Neural progenitor cell (in vitro differentiated cells): ENCODE data around the gene TIMM23.

ENCODE experiments used
- CTCF ChIP-seq: fragments of 200-600 bp; sonication (generic); IDR thresholded peaks from 2 replicates; pipeline ENCODE4 v1.5.1; 2017; ENCODE audit warnings: antibody characterized with exemption, mild to moderate bottlenecking
- EZH2phosphoT487 ChIP-seq: fragments of 200-600 bp; sonication (generic); IDR thresholded peaks from 2 replicates; pipeline ENCODE4 v1.6.1; 2017; ENCODE audit warnings: antibody characterized with exemption

DNA sequence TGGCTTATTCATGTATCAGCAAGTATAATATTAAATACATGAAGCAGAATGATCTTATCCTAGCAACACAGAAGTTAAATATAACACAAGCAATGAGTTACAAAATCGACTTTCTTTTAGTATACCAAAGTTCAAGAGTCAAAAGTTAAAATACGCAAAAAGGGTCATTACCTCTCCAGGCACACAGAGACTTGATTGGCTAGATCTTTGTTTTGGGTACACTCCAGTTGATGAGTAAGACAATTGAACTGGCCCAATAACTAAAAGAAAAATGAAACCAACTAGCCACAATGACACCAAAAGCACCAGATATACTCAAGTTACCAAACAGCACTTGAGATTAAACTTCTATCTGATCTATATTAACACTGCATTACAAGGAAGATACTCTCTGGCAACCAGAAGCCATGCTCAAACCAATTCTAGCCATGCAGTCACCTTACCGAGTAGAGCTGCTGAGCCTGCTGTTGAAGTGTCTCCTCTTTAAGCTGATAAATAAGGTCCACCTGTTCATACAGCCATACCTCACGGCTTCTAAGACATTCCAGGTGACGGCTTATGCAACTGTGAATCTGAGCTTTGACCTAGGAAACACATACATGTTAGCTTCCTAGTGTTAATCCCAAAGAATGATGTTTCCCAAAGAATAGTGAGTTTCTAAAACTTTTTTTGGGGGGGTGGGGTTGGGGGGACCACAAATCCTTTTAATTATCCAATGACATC, 42.6 kb downstream of the TIMM23 start:
- no peak for TF ChIP-seq EZH2phosphoT487
- no peak for TF ChIP-seq CTCF
